Endothelial cell of umbilical vein (primary cell): ENCODE results near the gene ARL6IP4. TPM values are rescaled to one million over a fixed set of nuclear protein-coding genes. Genes with fewer than 3 reads are reported as not detected.
"Not testable (repeated sequence)": the region's sequence is repeated elsewhere in the genome, so short reads cannot be mapped to it uniquely, and the experiment has no call there.

ENCODE experiments used
- BruUV-seq: library from RNA; stranded (reverse); fragments of 400-500 nt; replicated peaks from 2 replicates; lab custom pipeline; 2021; lab: Mats Ljungman, UMichigan
- CTCF ChIA-PET: fragments of 300-600, 350-600 bp; sonication (Branson Sonifier 250); formaldehyde crosslinking; loops from one replicate; lab custom pipeline; 2021; ENCODE audit warnings: antibody characterized with exemption, inconsistent platforms; lab: Charles Lee
- POLR2A ChIA-PET: fragments of 300-600, 350-600 bp; sonication (Branson Sonifier 250); formaldehyde crosslinking; loops from one replicate; lab custom pipeline; 2021; ENCODE audit warnings: antibody characterized with exemption, inconsistent platforms; lab: Charles Lee
- DNase-seq: peaks from one replicate; pipeline ENCODE4 v3.0.0-alpha.2; 2011; ENCODE audit warnings: low read depth, low spot score
- FAIRE-seq: peaks from 2 replicates; lab custom pipeline; 2011; peaks lifted over from hg19 to GRCh38; lab: Jason Lieb, UNC
- H2AFZ ChIP-seq: 2 replicates; pipeline ENCODE4 v1.6.0; 2012; ENCODE audit warnings: low read depth, low read length, control low read depth, inconsistent platforms
- H3K27ac ChIP-seq: 2 replicates; pipeline ENCODE4 v1.5.1; 2011; ENCODE audit warnings: low read depth, mild to moderate bottlenecking, control low read depth, low read length, moderate library complexity; ENCODE audit not compliant: insufficient read depth
- H3K27me3 ChIP-seq, 2 experiments: 2 replicates each; pipeline versions ENCODE4 v1.6.0 to v1.6.1; 2011; ENCODE audit warnings: low read length in 2 of 2, mixed read lengths in 1 of 2; ENCODE audit not compliant: control insufficient read depth in 2 of 2, insufficient read depth in 2 of 2
- H3K36me3 ChIP-seq, 2 experiments: 2 replicates in 1 of 2; 3 replicates in 1 of 2; pipeline ENCODE4 v1.5.1; 2011; ENCODE audit warnings: low read length in 2 of 2, mild to moderate bottlenecking in 1 of 2, moderate library complexity in 1 of 2; ENCODE audit not compliant: control insufficient read depth in 2 of 2, insufficient read depth in 2 of 2; ENCODE audit errors: extremely low read depth in 1 of 2
- H3K4me1 ChIP-seq: 3 replicates; pipeline ENCODE4 v1.5.1; 2011; ENCODE audit warnings: mild to moderate bottlenecking, low read length; ENCODE audit not compliant: control insufficient read depth, insufficient read depth; ENCODE audit errors: extremely low read depth
- H3K4me2 ChIP-seq: 2 replicates; pipeline ENCODE4 v1.6.1; 2011; ENCODE audit warnings: low read length, control low read depth, mixed read lengths; ENCODE audit not compliant: insufficient read depth
- H3K4me3 ChIP-seq, 3 experiments: fragments of 200-600 bp in 1 of 3; sonication (generic), shearing (Covaris generic) in 1 of 3; replicated peaks in 1 of 3; 2 replicates each; pipeline ENCODE4 v1.5.1; 2011 to 2016; ENCODE audit warnings: control low read depth in 3 of 3, low read length in 3 of 3, mild to moderate bottlenecking in 2 of 3, inconsistent platforms in 1 of 3, low read depth in 1 of 3, moderate library complexity in 1 of 3; ENCODE audit not compliant: insufficient read depth in 1 of 3
- H3K79me2 ChIP-seq: 2 replicates; pipeline ENCODE4 v1.6.0; 2012; ENCODE audit warnings: low read length, inconsistent platforms; ENCODE audit not compliant: control insufficient read depth, insufficient read depth
- H3K9ac ChIP-seq: replicated peaks from 2 replicates; pipeline ENCODE3; 2011; ENCODE audit warnings: low read length, control low read depth; ENCODE audit not compliant: insufficient read depth; ENCODE audit errors: extremely low read depth
- H3K9me1 ChIP-seq: replicated peaks from 3 replicates; pipeline ENCODE4 v1.6.0; 2011; ENCODE audit warnings: mild to moderate bottlenecking, low read length; ENCODE audit not compliant: control insufficient read depth, insufficient read depth; ENCODE audit errors: extremely low read depth
- H3K9me3 ChIP-seq: replicated peaks from 2 replicates; pipeline ENCODE4 v1.5.1; 2012; ENCODE audit warnings: low read length, inconsistent platforms; ENCODE audit not compliant: control insufficient read depth, insufficient read depth
- H4K20me1 ChIP-seq: replicated peaks from 2 replicates; pipeline ENCODE3; 2011; ENCODE audit warnings: mild to moderate bottlenecking, low read length; ENCODE audit not compliant: control insufficient read depth, insufficient read depth; ENCODE audit errors: extremely low read depth
- EZH2 ChIP-seq: IDR thresholded peaks from 2 replicates; pipeline ENCODE4 v1.6.1; 2012; ENCODE audit warnings: borderline replicate concordance, low read depth, mild to moderate bottlenecking, moderate library complexity, low read length, inconsistent platforms; ENCODE audit not compliant: severe bottlenecking
- GATA2 ChIP-seq: IDR thresholded peaks from 2 replicates; pipeline ENCODE4 v1.7.0; 2011; ENCODE audit warnings: low read depth, mild to moderate bottlenecking, moderate library complexity, mixed read lengths, low read length; ENCODE audit not compliant: insufficient read length, insufficient read depth
- JUN ChIP-seq: IDR thresholded peaks from 2 replicates; pipeline ENCODE4 v1.6.1; 2011; ENCODE audit warnings: borderline replicate concordance, low read depth; ENCODE audit not compliant: insufficient read length, insufficient read depth
- dilution Hi-C: fragments of 300-500 bp; cut with MboI; formaldehyde crosslinking; loops from one replicate; pipeline ENCODE4 v1.15.0; 2019; ENCODE audit warnings: low sequenced_read_pairs; ENCODE audit not compliant: extremely low pct_ligation_motif_present
- intact Hi-C: fragments of 100-400 bp; cut with micrococcal nuclease; formaldehyde crosslinking; loops from one replicate; pipeline ENCODE4 v1.10.0; 2022
- polyA plus RNA-seq, 4 experiments: library from polyadenylated mRNA; depleted of rRNA in 3 of 4; stranded (reverse) in 3 of 4; unstranded in 1 of 4; fragments of >200 nt; gene quantifications; 2 replicates each; pipeline versions ENCODE4 v1.2.1 to v1.2.3, GENCODE V29; 2011 to 2012; ENCODE audit warnings: missing spikeins in 1 of 4
- total RNA-seq: library from RNA; stranded (reverse); gene quantifications from 2 replicates; pipeline ENCODE4 v1.2.3, GENCODE V29; 2021
- TF ChIP-seq, protein P1 (sequence below), 2 donors: IDR thresholded peaks; 1 replicate in 1 of 2; 2 replicates in 1 of 2; pipeline ENCODE4 v1.5.1; 2011; ENCODE audit warnings: low read length in 2 of 2, mild to moderate bottlenecking in 2 of 2, moderate library complexity in 2 of 2, control low read depth in 1 of 2, inconsistent platforms in 1 of 2, low read depth in 1 of 2; ENCODE audit not compliant: insufficient read depth in 1 of 2; ENCODE audit errors: extremely low read depth in 1 of 2

The ARL6IP4 gene
- total and polyA plus RNA-seq, 2 donors (not counting 3 experiments of a cell fraction or from before 2014, with no cell fraction given): 193 to 226 TPM

DNA sequence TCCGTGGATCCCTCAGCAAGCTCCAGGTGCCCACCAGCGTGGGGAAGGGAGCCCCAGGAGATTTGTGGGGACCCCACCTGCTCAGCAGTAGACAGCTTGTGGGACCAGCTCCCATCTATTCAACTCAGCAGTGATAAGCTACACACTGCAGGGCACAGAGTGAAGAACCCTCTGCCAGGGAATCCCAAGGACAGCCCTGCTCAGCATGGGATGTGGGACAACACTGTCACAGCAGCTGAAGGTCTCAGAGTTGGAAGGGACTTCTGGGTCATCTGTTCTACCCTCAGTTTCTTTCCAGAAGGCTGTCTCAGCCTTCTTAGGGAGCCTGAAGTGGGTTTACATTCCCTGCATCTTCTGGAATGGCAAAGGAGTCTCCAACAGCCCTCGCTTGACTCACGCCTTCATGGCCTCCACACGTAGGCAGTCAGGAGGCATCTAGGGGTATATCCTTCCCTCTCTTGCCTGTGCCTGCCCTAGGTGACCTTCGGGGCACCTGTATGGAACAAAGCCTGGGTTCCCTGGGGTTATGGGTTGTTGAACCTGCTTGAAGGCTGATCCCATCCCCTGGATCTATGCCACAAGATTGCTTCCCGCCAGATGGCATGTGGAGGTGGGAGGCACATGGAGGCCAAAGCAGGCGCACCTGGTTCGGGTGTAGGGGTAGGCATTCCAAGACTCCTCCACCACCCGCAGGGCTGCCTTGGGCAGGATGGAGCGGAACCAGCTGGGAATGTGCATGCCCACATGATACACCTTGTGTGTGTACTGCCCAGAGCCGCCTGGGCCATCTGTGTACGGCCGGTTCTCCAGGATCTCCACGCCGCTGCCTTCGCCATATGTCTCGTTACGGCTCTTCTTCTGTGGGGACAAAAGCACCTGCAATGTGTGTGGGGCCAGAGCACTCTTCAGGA, 33.0 kb downstream of the ARL6IP4 start:
- no peak overlapping the region for H3K4me3 ChIP-seq
- no TSS peak for BruUV-seq
- H3K4me2 ChIP-seq: no peak overlapping the region
- ChIA-PET CTCF (interaction anchor here (1.4 kb wide), 1 partner anchor 225 kb away, joined by 3 read pairs; no protein-coding TSS in a partner anchor), POLR2A (no interaction called here)
- dilution Hi-C loops: no loop called here
- no peaks in the 10 kb centered on the region for H3K9me1 ChIP-seq
- no peaks in the 10 kb centered on the region for H3K79me2 ChIP-seq
- no peak overlapping the region for H2AFZ ChIP-seq
- H3K36me3 ChIP-seq: no peaks in the 10 kb centered on the region
- no peak overlapping the region for H3K9ac ChIP-seq
- no peaks in the 10 kb centered on the region for H3K27me3 ChIP-seq
- no peaks in the 10 kb centered on the region for H3K4me1 ChIP-seq
- TF ChIP-seq JUN (no peak), EZH2 (no peak), GATA2 (no peak)
- TF ChIP-seq, protein P1, sequence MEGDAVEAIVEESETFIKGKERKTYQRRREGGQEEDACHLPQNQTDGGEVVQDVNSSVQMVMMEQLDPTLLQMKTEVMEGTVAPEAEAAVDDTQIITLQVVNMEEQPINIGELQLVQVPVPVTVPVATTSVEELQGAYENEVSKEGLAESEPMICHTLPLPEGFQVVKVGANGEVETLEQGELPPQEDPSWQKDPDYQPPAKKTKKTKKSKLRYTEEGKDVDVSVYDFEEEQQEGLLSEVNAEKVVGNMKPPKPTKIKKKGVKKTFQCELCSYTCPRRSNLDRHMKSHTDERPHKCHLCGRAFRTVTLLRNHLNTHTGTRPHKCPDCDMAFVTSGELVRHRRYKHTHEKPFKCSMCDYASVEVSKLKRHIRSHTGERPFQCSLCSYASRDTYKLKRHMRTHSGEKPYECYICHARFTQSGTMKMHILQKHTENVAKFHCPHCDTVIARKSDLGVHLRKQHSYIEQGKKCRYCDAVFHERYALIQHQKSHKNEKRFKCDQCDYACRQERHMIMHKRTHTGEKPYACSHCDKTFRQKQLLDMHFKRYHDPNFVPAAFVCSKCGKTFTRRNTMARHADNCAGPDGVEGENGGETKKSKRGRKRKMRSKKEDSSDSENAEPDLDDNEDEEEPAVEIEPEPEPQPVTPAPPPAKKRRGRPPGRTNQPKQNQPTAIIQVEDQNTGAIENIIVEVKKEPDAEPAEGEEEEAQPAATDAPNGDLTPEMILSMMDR (IDR thresholded peaks at IDR 0.05; ENCODE audit: extremely low read depth in 1 of 2, insufficient read depth in 1 of 2, low read depth in 1 of 2, low read length in 2 of 2): no peak
- no peak for DNase-seq
- no peaks in the 10 kb centered on the region for H4K20me1 ChIP-seq
- intact Hi-C loops: no loop called here
- H3K9me3 ChIP-seq: no peaks in the 10 kb centered on the region
- H3K27ac ChIP-seq: no peak overlapping the region
- no peak for FAIRE-seq

DNA sequence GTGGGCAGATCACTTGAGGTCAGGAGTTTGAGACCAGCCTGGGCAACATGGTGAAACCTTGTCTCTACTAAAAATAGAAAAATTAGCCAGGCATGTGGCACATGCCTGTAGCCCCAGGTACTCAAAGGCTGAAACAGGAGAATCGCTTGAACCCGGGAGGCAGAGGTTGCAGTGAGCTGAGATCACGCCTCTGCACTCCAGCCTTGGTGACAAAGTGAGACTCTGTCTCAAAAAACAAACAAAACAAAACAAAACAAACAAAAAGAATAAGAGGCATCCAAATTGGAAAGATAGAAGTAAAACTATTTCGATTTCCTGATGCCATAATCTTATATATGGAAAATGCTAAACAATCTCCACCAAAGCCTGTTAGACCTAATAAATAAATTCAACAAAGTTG, 34.0 kb downstream of the ARL6IP4 start:
- H3K27ac ChIP-seq, H3K27me3 ChIP-seq, H3K4me1 ChIP-seq, BruUV-seq, H3K4me3 ChIP-seq, H3K9ac ChIP-seq, dilution Hi-C loops, H4K20me1 ChIP-seq, H3K36me3 ChIP-seq, H3K9me1 ChIP-seq, H3K79me2 ChIP-seq, H3K4me2 ChIP-seq, DNase-seq, H2AFZ ChIP-seq, H3K9me3 ChIP-seq, FAIRE-seq, intact Hi-C loops, POLR2A ChIA-PET: not testable (repeated sequence)
- CTCF ChIA-PET: interaction anchor here (1.5 kb wide), 1 partner anchor 136 kb away, joined by 3 read pairs; the partner anchor contains the start of gene PITPNM2
